Measurements from ENCODE around the gene PDCL2. TPM values are rescaled to one million over a fixed set of nuclear protein-coding genes. Genes with fewer than 3 reads are reported as not detected.

Gene PDCL2
- total RNA-seq, 1 experiment from 2014 or later, result not detected

- H3K27ac ChIP-seq (ENCODE audit: insufficient read length, low read depth, low read length), result no peak overlapping the region
- no peaks in the 10 kb centered on the region for H3K9me3 ChIP-seq (ENCODE audit: control insufficient read depth, low read depth, low read length)
- no peak overlapping the region for H2BK15ac ChIP-seq (ENCODE audit: low read depth, low read length)
- no peak overlapping the region for H3K23ac ChIP-seq (ENCODE audit: insufficient read length, low read depth, low read length)
- H3T11ph ChIP-seq (ENCODE audit: low read length), result no peak overlapping the region
- no peak overlapping the region for H3K14ac ChIP-seq (ENCODE audit: insufficient read depth, low read length)
- no peak overlapping the region for H2AFZ ChIP-seq (ENCODE audit: low read length)
- no peak overlapping the region for H3K56ac ChIP-seq (ENCODE audit: insufficient read length, low read depth, low read length)
- H3K27me3 ChIP-seq (ENCODE audit: insufficient read depth, low read length), result no peaks in the 10 kb centered on the region
- TF ChIP-seq CTCF (conservative IDR thresholded peaks at IDR 0.05), result no peak
- H3K4me1 ChIP-seq (ENCODE audit: insufficient read depth, low read length), result no peaks in the 10 kb centered on the region
- Mint-ChIP-seq H3K36me3 (ENCODE audit: insufficient read depth in 1 of 3, low read depth in 3 of 3) (peaks cover 0 to 6% (median 0%) of the 10 kb centered on the region in 3 experiments; a peak in 1 of 7 replicates), H3K4me3 (no peak overlapping the region), H3K4me1 (peaks cover 7 to 12% of the 10 kb centered on the region in 2 experiments), H3K27me3 (ENCODE audit: low read depth) (no peaks in the 10 kb centered on the region), H3K9me3 (no peaks in the 10 kb centered on the region), H3K27ac (no peak overlapping the region)
- no peak for DNase-seq
- H3K9ac ChIP-seq (ENCODE audit: extremely low read depth, insufficient read length, low read length), result no peak overlapping the region
- H4K20me1 ChIP-seq (ENCODE audit: control insufficient read depth, insufficient read depth, insufficient read length), result no peaks in the 10 kb centered on the region
- no CpG with 5 or more reads among the region's 7 CpGs for WGBS (ENCODE audit: extremely low coverage, insufficient read length, low lambda C conversion rate)
- H3K18ac ChIP-seq (ENCODE audit: insufficient read length, low read depth, low read length), result no peak overlapping the region
- no peaks in the 10 kb centered on the region for H3K79me2 ChIP-seq (ENCODE audit: insufficient read depth, low read length)
- H2BK12ac ChIP-seq (ENCODE audit: insufficient read length, low read depth, low read length), result no peak overlapping the region
- H2BK20ac ChIP-seq (ENCODE audit: low read depth, low read length, poor library complexity, severe bottlenecking), result no peak overlapping the region
- H3K79me1 ChIP-seq (ENCODE audit: insufficient read depth, low read depth, low read length, poor library complexity, severe bottlenecking), result no peaks in the 10 kb centered on the region
- H4K91ac ChIP-seq (ENCODE audit: insufficient read length, low read depth, low read length), result no peak overlapping the region
- no peak overlapping the region for H3K4me2 ChIP-seq (ENCODE audit: insufficient read depth, insufficient read length, low read length)
- no peak overlapping the region for H2AK5ac ChIP-seq (ENCODE audit: insufficient read length, low read length)
- H4K8ac ChIP-seq (replicated peaks; ENCODE audit: insufficient read length, low read depth, low read length), result no peak overlapping the region
- no peak overlapping the region for H3K4ac ChIP-seq (ENCODE audit: low read depth, low read length)
- no peak overlapping the region for H2BK5ac ChIP-seq (ENCODE audit: insufficient read length, low read length)
- H4K5ac ChIP-seq (ENCODE audit: insufficient read length, low read depth, low read length), result no peak overlapping the region
- H3K23me2 ChIP-seq (ENCODE audit: insufficient read length, low read depth, low read length, poor library complexity, severe bottlenecking), result no peaks in the 10 kb centered on the region
- no peak overlapping the region for H2BK120ac ChIP-seq (ENCODE audit: low read depth, low read length, poor library complexity, severe bottlenecking)
These were observed 13.0 kb upstream of the PDCL2 start for GRCh38 chr4:55604996-55605395.
